ENCODE measurements around the gene CCDC89. TPM values are rescaled to one million over a fixed set of nuclear protein-coding genes. Genes with fewer than 3 reads are reported as not detected.

Gene CCDC89
- total and polyA plus RNA-seq, 12 donors = 0.61 to 2.3 (median 1.8) TPM; not detected in 1

- H3K4me3 ChIP-seq = no peak overlapping the region
- no peaks in the 10 kb centered on the region for H3K27me3 ChIP-seq
- 91 to 98% (median 93%) methylated on average over 1 of the region's 1 CpG for WGBS, 4 donors
- no peak for DNase-seq
- intact Hi-C loops (cut with DNase I) = no loop called here
- H3K4me1 ChIP-seq (replicated peaks in 1 of 2) = peaks cover 9 to 11% of the 10 kb centered on the region in 2 donors
- no peak overlapping the region for H3K27ac ChIP-seq
- H3K36me3 ChIP-seq (replicated peaks in 1 of 2) = no peaks in the 10 kb centered on the region
- no peaks in the 10 kb centered on the region for H3K9me3 ChIP-seq (replicated peaks in 1 of 3)
- TF ChIP-seq CTCF (IDR thresholded peaks at IDR 0.05) = no peak
- no peak for TF ChIP-seq POLR2A (IDR thresholded peaks at IDR 0.05)
Observed at GRCh38 chr11:85668157-85668556, 17.8 kb downstream of the CCDC89 start.

GRCh38 chr11:85666687-85667086, 19.3 kb downstream of the CCDC89 start:
- WGBS, 4 donors = 88 to 95% (median 93%) methylated on average over 3 of the region's 3 CpGs
- intact Hi-C loops (cut with DNase I) = no loop called here

DNA sequence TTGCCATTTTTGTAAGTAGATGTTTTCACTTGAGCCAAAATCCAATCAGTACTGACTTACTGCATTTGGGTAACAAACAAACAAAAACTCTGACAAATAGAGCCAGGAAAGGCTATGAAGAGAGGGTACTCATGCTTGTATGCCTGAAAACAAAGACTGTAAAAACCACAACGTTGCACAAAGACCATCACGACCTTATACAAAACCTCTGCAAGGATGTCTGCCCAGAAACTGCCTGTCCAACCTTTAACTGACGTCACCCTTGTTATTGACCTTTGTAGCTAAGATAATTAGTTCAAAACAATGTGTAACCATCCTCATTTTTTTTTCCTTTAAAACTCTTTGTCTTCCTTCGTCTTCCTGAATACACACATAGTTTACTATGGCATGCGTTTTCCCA, 20.3 kb downstream of the CCDC89 start:
- no peaks in the 10 kb centered on the region for H3K9me3 ChIP-seq (replicated peaks in 1 of 3)
- TF ChIP-seq CTCF (IDR thresholded peaks at IDR 0.05) (no peak), POLR2A (IDR thresholded peaks at IDR 0.05) (no peak)
- H3K36me3 ChIP-seq (replicated peaks in 1 of 2) = no peaks in the 10 kb centered on the region
- H3K4me3 ChIP-seq = peak overlapping the region in 1 of 4 donors; percentile 94
- H3K27ac ChIP-seq = peak overlapping the region in 4 of 5 donors; percentile 98 to 99 (median 98)
- no peaks in the 10 kb centered on the region for H3K27me3 ChIP-seq
- 42 to 51% (median 44%) methylated on average over 5 of the region's 5 CpGs for WGBS, 4 donors
- peaks cover 28 to 34% of the 10 kb centered on the region in 2 donors for H3K4me1 ChIP-seq (replicated peaks in 1 of 2)
- intact Hi-C loops (cut with DNase I) = no loop called here
- peak in 2 of 7 donors; percentile 42 to 52 for DNase-seq

More at GRCh38 chr11:85666687-85667086, 19.3 kb downstream of the CCDC89 start:
- TF ChIP-seq CTCF (IDR thresholded peaks at IDR 0.05) = no peak
- TF ChIP-seq POLR2A (IDR thresholded peaks at IDR 0.05) = no peak
- Histone ChIP-seq H3K36me3 (replicated peaks in 1 of 2) (no peaks in the 10 kb centered on the region), H3K9me3 (replicated peaks in 1 of 3) (no peaks in the 10 kb centered on the region), H3K4me3 (no peak overlapping the region), H3K27ac (no peak overlapping the region), H3K27me3 (no peaks in the 10 kb centered on the region), H3K4me1 (replicated peaks in 1 of 2) (peaks cover 22 to 25% of the 10 kb centered on the region in 2 donors)
- no peak for DNase-seq

DNA sequence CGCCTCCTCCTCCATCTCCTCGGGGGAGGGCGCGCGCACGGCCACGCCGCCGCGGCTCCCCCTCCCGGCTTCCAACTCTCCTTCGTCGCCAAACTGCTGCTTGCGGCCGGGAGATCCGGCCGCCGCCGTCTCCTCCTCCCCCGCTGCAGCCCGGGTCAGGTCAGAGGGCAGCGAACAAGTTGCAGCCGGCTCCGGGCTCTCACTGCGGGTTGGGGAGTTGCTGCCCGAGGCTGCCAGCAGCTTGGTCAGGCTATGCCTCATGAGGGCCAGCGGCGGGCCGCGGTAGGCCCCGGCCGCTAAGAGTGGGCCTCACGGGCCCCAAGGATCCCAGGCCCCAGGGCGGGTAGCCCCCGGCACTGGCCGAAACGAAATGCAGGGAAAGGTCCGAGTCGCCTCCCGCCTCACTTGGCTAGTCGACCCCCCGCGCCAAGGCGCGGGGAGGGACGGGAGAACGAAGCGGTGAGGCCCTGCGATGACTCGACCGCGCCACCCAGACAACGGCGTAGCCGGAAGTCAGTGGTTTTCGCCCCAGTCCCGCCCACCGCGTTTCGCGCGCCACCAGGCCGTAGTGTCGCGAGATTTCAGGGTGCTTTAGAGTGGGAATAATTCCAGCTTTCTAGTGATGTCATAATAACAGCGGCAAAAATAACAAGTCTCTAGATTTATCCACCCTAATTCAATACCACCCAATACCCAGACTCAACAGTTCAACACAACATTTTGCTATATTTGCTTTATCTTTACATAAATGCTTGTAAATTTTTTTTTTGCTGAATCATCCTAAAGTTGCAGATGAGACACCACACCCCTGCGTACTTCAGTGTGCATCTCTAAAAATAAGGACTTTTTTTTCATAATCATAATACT, 21.1 kb downstream of the CCDC89 start, which contains the start of gene CREBZF:
Gene CREBZF (minus strand): TSS at position 515 of the 867 bp plus-strand sequence. CDS start 254 bp downstream, at position 261.
- Histone ChIP-seq H3K27ac (peak within 1 kb of the TSS; percentile 98 to 99 (median 98)), H3K27me3 (no peaks in the 10 kb centered on the region), H3K4me1 (replicated peaks in 1 of 2) (peaks cover 30 to 43% of the 10 kb centered on the region in 2 donors), H3K36me3 (replicated peaks in 1 of 2) (peaks cover 0 to 5% of the 10 kb centered on the region in 2 donors), H3K9me3 (replicated peaks in 1 of 3) (no peaks in the 10 kb centered on the region), H3K4me3 (peak within 1 kb of the TSS; percentile 83 to 96 (median 94))
- 0 to 1% (median 0%) methylated on average over 33 to 67 of the region's 67 CpGs for WGBS, 4 donors
- TF ChIP-seq CTCF (IDR thresholded peaks at IDR 0.05) (no peak), POLR2A (IDR thresholded peaks at IDR 0.05) (peak; percentile 97 to 98)
- intact Hi-C loops (cut with DNase I) = loop anchor here in 1 of 2 donors (5.0 kb wide), 1 partner anchor 38 kb away; the partner anchor contains the start of genes DLG2 and TMEM126B
- peak; percentile 94 to 97 (median 95) for DNase-seq
